Astrocyte (in vitro differentiated cells and primary cell): Measurements from ENCODE around the gene AGBL5.

ENCODE experiments used
- CTCF ChIP-seq: IDR thresholded peaks from 2 replicates; pipeline ENCODE4 v1.5.1; 2011; ENCODE audit warnings: low read depth, mild to moderate bottlenecking, inconsistent platforms, low read length, moderate library complexity; ENCODE audit not compliant: insufficient read depth
- EZH2 ChIP-seq: IDR thresholded peaks from 2 replicates; pipeline ENCODE4 v1.6.1; 2012; ENCODE audit warnings: mild to moderate bottlenecking, low read length, inconsistent platforms; ENCODE audit not compliant: insufficient read depth

- no peak for TF ChIP-seq CTCF
- no peak for TF ChIP-seq EZH2
These were observed 37.7 kb upstream of the AGBL5 start for GRCh38 chr2:27013738-27014137.
